NCI-H1930 (cell line): ENCODE data around the gene DUSP9.

Experiments
- DNase-seq, 2 experiments: peaks; one replicate each; lab custom pipeline; 2025; lab: John Stamatoyannopoulos, UW

DUSP9 gene

DNA sequence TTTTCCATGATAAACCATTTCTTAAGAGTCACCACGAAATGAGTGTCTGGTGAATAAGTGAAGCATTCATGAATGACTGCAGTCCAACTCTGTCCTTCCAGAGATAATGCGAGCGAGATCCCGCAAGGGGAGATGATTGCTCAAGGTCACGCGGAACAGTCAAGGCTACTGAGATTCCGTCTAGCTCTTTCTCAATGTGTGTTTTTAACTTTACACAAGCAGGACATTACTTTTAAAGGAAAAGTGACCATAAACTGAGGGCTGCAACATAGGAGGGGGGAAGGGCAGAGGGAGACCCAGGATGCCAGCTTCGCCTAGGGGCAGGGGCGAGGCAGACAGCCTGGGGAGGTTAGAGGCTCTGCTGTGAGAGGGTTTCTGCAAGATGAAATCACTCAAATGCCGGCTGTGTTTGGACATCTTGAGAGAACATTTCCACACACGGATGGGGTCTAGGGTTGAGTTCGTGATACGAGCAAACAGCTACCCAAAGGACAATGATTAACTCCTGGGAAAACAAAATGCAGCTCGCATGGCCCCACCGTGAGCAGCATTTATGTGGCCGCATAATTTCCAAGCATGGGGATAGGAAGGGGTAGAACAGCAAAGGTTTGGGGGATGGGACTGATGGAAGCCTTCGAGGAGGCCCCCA, 24.2 kb upstream of the DUSP9 start:
- DNase-seq = no peak

DNA sequence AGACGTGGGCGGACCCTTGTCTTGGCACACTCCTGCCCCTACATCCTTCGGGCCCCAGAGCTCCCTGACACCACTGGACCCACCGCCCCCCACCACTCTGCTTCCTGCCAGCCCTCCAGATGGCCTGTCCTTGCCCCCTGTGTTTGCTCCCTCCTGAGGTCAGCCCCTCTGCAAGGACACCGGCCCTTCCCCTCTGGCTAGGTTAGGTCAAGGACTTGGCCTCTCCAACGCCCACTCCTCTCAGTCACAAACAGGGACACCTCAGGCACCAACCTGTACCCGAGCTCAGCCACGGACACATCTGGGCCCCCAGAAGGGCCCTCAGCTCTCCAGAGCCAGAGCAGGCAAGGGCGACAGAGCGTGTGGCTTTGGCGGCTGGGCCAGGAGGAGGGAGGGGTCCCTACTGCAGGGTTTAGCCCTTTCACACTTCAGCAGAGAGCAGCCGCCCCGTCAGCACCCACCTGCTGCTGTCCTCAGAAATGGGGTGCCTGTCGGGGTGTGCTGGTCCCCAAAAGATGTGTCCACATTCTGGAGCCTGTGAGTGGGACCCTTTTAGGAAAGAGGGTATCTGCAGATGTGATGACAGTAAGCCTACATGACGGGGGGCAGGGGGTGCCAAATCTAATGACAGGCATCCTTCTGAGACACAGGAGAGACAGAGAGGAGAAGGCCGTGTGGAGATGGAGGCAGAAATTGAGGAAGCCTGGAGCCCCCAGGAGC, 23.5 kb upstream of the DUSP9 start:
- DNase-seq = no peak

DNA sequence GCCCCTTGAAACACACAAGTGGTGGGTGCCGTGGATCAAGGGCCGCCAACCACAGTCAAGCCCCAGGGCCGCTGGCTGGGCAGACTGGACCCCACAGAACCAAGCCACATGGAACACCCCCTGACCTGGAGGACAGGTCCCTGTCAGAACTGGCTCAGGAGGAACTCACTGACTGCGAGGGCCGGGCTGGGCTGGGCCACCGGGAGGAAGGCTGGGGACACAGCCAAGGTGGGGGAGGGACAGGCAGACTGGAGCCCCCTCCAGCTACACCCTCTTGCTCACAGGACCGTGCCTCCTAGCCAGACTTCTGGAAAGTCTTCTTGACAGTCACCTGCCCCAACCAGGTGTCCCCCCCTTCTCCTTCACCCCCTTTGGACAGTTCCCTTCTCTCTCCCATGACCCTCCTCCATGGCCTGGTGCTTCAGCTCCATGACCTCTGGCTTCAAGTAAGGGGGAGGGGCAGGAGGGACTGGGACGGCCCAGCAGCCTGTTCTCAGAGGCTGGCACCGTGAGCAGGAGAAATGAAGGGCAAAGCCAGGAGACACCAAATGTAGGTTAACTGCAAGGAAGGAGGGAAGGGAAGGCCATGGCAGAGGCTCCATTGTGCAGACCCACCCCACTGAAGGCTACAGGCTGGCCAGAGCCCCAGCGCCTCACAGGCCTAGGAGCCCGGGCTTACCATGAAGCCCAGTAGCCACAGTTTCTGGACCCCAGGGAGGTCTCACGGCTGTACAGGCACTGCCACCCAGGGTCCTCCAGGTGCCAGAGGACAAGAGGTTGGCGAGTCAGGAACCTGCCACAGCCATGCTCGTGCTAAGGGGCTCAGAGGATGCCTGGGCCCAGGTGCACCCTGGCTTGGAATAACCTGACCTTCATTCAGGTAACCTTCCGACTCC, 22.6 kb upstream of the DUSP9 start:
- no peak for DNase-seq

DNA sequence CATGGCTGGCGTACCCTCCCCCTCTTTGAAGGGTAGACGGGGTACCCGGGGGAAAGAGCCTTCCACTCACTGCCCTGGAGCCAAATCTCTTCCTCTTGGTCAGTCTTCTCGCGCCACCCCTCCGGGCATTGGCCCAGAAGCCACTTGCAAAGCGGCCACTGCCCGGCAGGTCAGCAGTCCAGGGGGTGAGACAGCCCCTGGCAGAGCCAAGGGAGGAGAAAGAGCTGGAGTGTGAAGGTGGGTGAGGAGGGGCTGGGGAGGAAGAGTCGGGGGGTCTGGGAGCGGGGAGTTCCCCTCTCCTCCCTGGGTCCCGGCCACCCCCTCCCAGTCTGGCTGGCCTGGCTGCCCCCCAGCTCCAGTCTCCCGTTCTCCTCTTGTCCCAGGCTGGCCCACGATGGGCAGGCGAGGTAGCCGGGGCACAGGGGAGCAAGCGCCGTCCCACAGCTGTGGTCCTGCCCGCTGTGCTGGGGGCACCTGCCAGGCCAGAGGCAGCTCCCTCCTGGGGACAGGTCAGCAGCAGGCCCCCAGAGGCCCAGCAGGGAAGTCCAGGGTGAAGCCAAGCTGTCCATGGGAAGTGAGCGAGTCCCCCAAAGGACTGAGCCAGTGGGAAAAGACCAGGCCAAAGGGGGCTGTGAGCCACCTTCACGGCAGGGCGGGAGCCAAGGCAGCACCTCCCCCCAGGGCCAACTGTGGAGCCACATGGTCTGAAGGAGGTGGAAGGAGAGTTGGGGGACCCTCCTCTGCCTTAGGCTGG, 21.6 kb upstream of the DUSP9 start:
- DNase-seq = no peak

DNA sequence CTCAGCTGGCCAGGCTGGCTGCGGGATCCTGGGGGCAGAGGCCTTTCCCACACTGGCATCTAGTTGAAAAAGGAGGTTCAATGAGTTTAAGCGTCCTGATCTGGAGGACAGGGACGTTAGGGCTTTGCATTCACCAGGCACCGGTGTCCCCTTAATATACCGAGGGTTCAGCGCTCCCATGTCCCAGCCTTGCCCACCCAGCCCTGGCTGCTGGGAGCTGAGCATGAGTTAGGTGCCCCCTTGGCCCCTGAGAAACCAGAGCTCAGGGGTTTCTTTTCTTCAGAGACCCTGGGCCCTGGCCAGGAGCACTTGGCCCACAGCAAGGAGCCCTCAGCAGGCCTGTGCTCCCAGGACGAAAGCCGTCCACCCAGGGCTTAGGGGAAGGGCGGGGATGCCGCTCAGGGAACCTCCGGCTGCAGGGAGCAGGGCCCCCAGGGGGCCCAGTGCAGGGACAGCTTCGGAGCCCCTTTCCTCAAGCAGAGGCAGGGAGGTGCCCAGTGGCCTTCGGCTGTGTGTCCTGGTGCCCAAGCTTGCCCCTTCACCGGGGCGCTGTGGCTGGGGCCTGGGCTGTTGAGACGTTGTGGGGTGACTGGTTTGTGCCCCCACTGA, 20.9 kb upstream of the DUSP9 start:
- DNase-seq = no peak

DNA sequence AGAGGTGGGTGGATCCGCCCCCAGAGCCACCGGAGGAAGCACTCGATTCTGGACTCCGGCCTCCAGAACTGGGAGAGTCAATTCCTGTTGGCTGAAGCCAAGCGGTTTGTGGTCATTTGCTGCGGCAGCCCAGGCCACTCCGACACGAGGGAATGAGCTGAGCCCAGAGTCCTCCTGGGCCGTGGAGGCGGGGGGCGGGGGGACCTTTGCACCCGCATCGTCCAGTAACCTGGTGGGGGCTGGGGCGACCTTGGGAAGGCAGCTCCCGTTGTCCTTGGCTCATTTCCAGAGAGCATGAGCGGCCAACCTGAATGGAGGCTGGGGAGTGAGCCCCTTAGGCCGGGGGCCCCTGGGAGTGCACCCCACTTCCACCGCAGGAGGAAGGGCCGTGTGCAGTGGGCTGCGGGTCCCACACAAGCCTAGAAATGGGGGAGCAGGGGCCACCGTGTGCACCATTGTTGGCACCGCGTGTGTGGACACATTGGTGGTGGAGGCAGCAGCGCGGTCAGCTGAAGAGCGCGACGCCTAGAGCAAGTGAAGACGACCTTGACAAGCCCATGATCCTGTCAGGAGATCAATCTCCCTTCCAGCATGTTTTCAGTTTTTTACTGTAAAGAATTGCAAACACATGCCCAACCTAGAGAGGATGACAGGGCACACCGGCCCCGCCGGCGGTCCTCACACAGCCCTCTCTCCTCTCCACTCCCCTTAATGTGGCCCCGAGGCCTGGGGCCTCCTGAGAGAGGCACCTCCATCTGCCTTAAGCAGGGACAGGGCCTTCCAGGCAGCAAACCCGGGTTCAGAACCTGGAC, 19.9 kb upstream of the DUSP9 start:
- no peak for DNase-seq

DNA sequence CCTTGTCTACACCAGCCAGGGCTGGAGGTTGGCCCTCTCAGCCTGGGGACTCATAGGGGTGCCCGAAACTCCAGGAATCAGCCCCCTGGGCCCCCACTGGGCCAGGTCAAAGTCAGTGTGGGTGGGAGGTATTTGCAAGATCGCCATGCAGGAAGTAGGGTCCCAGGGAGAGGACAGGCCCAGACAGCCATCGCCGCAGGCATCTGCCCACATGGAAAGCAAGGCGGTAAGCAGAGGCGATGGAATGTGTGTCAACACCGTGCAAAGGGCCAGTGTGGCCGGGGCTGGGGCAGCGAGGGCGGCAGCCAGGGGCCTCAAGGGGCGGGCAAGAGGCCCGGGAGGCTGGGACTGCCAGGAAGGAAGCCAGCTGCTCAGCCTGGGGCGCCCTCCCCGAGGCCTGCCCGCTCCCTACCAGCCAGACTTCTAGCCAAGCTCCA, 19.3 kb upstream of the DUSP9 start:
- no peak for DNase-seq

DNA sequence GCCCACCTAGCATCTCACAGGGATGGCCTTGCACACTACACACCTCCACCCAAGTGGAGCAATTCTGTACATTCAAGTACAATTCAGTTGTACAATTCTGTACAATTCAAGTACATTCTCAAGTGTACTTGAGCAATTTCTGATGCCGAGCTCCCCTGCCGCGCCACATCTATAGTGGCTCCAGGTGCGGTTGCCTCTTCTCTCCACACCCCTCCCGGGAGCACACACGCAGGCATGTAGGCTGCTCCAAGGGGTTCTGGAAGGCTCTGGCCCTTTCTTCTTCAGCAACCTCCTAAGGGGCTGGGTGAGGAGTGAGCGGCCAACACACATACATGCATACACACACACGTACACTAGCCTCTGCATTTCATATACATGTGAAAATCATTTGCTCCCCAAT, 18.9 kb upstream of the DUSP9 start:
- DNase-seq = no peak

DNA sequence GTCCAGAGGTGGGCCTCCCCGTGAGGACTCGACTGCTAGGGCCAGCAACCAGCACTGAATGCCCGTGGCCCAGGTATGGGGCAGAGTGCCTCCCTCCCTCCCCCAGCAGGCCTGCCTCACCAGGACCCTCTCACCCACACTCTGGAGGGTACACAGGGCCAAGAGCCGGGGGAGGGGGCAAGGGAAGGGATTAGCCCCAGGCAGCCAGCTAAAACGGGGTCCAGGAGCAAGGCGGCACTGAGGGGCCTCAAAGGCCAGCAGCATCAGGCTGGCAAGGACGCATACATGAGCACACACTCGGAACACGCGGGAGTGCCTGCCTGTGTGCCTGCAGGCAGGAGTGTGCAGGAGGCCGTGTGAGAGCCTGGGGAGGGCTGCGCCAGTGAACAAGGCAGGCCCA, 18.3 kb upstream of the DUSP9 start:
- no peak for DNase-seq

DNA sequence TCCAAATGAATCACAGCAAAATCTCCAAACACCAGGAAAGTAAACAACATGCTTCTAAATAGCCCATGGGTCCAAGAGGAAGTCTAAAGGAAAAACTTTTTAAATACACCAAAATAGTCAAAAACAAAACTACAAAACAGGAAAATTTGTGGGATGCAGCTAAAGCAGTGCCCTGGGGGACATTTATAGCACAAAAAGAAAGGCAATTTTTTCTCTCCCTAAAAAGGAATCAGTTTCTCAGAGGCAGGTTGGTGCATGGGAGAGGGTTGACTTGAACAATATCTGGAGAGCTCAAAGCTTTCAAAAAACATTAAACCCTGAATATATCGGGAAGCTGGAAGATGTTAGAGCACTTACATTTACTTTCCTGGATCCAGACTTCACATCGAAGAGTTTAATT, 15.7 kb upstream of the DUSP9 start:
- no peak for DNase-seq

DNA sequence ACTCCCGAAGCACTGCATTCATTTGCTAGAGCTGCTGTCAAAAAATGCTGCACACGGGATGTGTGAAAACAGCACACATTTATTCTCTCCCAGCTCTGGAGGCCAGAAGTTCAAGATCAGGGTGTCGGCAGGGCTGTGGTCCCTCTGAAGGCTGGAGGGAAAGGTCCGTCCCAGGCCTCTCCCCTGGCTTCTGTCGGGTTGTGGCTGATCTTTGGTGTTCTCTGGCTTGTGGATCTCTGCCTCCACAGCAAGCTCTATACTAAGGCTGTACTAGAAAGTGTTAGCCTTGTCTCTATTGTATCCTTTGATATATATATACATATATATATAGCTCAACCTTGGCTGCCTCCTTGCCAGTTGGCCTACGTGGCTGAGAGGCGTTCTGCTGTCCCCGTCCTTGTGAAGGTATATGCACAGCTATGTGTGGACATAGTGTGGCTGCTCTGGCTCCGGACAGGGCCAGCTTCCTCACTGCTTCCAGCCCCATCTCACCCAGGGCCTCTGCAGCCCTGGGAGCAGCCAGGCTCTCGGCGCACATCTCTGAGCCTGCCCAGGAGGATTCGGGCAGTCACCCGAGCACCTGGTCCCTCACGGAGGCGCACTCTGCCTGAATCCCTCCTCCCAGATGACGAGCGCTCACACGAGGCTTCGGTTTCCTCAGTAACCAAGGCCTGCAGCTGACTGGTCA, 15.0 kb upstream of the DUSP9 start:
- DNase-seq = no peak

DNA sequence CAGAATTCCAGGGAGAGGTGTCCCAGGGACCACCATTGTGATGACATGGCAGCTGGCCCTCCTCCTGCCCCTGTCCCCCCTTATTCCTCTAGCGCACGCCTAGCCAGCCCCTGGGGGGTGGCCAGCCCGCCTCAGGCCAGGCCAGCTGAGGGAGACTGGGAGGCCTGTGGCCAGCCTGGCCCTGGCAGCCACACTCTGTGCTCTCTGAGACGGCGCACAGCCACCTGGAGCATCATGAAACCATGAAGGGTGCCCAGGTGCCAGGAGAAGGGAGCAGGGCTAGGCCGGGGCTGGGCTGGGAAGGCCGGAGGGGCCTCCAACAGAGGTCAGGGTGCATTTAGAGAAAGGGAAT, 14.4 kb upstream of the DUSP9 start:
- no peak for DNase-seq

DNA sequence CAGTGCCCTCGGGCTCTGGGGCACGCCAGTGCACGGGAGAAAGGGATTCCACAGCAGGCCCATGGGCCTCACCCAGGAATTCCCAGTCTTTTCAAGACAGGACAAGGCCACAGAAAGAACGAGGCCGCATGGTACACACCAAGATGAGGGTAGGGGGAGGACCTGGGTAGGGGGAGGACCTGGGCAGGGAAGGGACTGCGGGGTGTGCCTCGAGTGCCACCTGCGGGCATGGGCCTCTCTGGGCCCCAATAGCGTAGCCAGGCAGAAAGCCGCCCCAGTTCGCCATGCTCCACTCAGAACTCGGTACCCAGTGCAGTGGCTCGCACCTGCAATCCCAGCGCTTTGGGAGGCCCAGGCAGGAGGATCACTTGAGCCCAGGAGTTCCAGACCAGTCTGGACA, 14.0 kb upstream of the DUSP9 start:
- no peak for DNase-seq

DNA sequence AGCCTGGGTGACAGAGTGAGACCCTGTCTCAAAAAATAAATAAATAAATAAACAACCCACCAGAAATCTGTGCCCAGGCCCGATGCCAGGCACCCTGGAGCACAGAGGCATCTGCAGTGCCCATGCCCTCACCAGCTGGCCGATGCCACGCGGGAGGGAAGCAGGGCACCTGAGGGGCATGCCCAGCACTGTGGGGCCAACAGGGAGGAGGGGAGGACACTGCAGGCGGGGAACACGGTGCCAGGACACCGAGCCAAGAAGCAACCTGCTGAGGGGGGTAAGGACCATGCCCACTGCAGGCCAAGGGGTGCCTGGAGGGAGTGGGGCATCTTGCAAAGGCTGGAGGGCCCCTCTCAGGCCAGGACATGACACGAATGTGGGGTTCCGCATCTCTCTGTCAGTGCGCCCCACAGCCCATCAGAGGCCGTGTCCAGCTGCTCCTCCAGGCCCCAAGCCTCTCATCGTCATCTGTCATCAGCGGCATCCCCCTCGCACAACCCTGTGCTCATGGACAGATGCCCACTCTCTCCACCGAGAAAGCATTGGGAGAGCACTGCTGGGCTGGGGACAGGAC, 13.3 kb upstream of the DUSP9 start:
- DNase-seq = no peak

DNA sequence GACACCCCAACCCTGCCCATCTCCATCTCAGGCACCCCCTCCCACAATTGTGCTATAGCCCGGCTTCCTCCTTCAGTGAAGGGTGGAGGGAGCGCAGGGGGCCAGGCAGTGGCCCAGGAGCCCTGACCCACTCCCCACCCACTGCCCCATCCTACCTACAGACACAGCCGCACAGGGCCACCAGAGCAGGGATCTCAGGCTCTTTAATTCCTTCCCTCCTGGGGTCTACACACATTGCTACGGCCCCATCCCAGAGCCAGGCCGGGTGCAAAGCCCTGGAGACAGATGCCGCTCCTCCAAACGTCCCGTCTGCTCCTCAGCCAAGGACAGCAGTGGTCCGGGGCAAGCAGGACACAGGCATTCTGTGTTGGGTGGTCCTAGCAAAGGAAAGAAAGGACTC, 12.8 kb upstream of the DUSP9 start:
- DNase-seq = no peak

DNA sequence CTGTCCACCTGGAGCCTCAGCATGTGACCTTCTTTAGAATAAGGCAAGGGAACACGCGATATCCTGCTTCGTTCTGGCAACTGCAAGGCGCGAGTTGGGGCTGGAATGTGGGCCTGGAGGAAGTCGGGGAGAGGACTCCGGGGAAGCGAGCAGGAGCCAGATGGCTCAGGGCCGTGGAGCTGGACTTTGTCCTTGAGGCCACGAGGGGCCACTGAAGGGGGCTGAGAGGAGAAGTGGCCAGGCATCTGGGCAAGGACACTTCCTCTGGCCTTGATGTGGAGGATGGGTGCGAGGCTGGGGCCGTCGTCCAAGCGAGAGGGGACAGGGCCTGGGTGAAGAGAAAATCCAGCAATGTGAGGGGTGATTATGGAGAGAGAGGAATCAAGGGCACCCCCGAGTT, 12.2 kb upstream of the DUSP9 start:
- no peak for DNase-seq

DNA sequence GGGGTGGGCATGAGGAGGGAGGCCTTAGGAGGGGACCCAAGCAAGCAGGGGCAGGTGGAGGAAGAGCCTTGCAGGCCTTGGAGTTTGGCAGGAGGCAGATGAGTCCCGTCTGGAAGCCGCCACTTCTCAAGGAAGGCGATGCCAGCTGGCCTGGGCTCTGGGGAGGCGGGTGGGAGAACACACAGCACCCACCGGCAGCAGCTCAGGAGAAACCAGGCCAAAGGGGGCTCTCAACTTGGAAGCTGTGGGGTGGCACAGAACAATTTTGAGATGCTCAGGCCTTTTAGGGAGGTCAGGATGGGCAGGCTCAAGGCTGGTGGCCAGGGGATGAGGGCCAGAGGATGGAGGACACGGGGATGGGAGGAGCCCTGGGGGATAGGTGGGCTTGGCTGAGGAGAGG, 11.6 kb upstream of the DUSP9 start:
- DNase-seq = no peak

DNA sequence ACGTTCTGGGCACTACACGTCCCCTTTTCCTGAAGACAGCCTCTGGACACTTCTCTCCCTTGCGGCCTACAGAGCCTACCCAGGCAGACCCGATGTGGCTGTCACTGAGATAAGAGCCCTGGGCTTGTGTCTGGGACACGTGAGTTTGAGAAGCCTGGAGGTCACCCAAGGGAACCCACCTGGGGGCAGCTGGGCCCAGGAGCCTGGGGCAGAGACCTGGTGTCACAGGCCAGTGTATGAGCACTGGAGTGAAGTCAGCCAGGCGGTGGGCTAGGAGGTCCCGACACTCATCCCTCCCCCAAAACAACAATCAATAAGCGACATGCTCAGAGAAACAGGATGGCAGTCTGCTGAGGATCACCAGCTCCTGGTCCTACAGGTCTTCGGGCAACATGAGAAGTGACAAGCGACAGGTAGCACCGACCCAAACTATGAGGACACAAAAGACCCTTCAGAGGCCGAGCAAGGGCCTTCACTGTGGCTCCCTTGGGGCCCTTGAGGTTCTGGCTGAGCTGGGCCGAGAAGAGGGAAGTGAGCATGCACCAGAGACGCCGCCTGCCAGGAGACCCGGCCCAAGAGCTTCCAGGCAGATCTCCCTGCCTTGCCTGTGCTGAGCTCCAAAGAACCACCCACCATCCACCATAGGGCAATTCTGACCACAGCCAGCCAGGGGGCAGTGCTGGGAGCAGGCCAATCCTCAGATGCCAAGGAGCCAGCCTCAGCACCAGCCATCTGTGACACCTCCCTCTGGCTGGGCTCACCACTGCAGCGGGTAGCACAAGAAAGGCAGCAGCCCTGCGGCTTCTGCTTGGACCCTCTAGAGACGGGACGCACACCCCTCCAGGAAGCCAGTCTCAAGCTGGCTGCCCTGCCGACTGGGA, 11.0 kb upstream of the DUSP9 start:
- DNase-seq = no peak

DNA sequence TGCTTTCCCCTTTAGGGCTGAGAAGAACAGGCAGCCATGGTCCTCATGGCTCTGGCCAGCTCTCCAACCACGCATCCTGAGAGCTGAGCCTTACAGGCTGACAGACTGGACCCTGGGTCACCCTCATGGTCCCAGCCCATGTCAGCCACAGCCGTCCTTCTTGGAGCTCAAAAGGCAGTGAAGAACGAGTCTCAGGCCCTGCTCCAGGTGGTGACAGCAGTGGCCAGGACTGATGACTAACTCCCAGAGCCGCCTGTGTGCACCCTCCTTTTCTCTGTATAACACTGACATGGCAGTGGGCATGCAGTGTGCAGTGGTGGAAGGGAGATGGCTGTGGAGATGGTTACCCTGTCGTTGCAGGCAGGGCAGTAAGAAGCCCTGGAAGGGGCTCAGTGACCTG, 10.3 kb upstream of the DUSP9 start:
- DNase-seq = no peak
